ENCODE measurements around the gene AEBP1. TPM values are rescaled to one million over a fixed set of nuclear protein-coding genes. Genes with fewer than 3 reads are reported as not detected.

Gene AEBP1
- total and polyA plus RNA-seq, 8 donors = 5.1 to 49.3 (median 17.5) TPM

- peaks cover 9 to 39% (median 33%) of the 10 kb centered on the region in 3 donors for H3K36me3 ChIP-seq
- peaks cover 0 to 13% (median 9%) of the 10 kb centered on the region in 3 donors for H3K4me1 ChIP-seq
- DNase-seq (no peak), FAIRE-seq (no peak), ATAC-seq (no peak)
- H3K9me3 ChIP-seq = no peaks in the 10 kb centered on the region
- no peaks in the 10 kb centered on the region for H3K27me3 ChIP-seq
- no peak overlapping the region for H3K4me3 ChIP-seq
- TF ChIP-seq CTCF (IDR thresholded peaks at IDR 0.05) = no peak
- no peak overlapping the region for H3K27ac ChIP-seq
- 89 to 92% methylated on average over 8 of the region's 8 CpGs for WGBS, 2 donors
- intact Hi-C loops (cut with DNase I) = no loop called here
Observed at GRCh38 chr7:44061645-44062179, 42.4 kb upstream of the AEBP1 start.

DNA sequence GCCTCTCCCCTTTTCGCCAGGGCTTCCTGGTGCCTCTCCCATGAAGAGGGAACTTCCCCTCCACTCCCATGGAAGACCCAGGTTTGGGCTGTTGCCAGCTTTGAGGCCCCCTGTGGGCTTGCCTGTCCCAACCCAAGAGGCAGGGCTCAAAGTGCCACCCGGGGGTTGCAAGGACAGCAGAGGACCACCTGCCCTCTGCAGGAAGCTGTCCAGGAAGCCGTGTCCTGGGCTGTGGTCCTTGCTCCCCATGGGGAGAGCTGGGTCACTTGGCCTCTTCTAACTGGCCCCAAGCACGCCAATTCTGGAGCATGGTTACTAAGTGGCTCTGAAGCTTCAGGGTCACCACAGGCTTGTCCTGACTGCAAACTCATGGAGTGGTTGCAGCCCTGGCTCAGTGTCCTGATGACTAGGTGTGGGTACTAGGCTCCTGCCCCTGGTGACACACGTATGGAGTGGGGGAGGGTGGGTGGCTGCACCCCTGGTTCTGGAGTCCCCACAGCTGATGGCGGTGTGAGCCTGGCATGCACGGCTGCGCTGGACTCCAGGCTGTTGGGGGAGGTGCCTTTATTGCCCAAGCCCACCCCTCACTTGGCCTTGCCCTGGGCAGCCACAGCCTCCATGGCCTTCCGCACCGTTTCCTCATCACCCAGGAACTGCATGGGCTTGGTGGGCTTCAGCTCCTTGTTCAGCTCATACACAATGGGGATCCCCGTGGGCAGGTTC, 41.8 kb upstream of the AEBP1 start:
- Histone ChIP-seq H3K27ac (no peak overlapping the region), H3K4me1 (peaks cover 0 to 13% (median 9%) of the 10 kb centered on the region in 3 donors), H3K36me3 (peaks cover 3 to 32% (median 30%) of the 10 kb centered on the region in 3 donors), H3K9me3 (no peaks in the 10 kb centered on the region), H3K4me3 (no peak overlapping the region), H3K27me3 (no peaks in the 10 kb centered on the region)
- intact Hi-C loops (cut with DNase I) = no loop called here
- TF ChIP-seq CTCF (IDR thresholded peaks at IDR 0.05) = no peak
- ATAC-seq = no peak
- FAIRE-seq = no peak
- DNase-seq = peak in 2 of 6 donors; percentile 62 to 79
- WGBS, 2 donors = 92 to 93% methylated on average over 11 of the region's 11 CpGs

GRCh38 chr7:44062903-44063295, 41.2 kb upstream of the AEBP1 start:
- Histone ChIP-seq H3K4me1 (peaks cover 0 to 13% (median 9%) of the 10 kb centered on the region in 3 donors), H3K36me3 (peaks cover 0 to 28% (median 24%) of the 10 kb centered on the region in 3 donors), H3K9me3 (no peaks in the 10 kb centered on the region), H3K27me3 (no peaks in the 10 kb centered on the region), H3K4me3 (no peak overlapping the region), H3K27ac (no peak overlapping the region)
- WGBS, 2 donors = 71 to 73% methylated on average over 3 of the region's 3 CpGs
- DNase-seq (no peak), FAIRE-seq (no peak), ATAC-seq (no peak)
- TF ChIP-seq CTCF (IDR thresholded peaks at IDR 0.05) = no peak
- intact Hi-C loops (cut with DNase I) = no loop called here

DNA sequence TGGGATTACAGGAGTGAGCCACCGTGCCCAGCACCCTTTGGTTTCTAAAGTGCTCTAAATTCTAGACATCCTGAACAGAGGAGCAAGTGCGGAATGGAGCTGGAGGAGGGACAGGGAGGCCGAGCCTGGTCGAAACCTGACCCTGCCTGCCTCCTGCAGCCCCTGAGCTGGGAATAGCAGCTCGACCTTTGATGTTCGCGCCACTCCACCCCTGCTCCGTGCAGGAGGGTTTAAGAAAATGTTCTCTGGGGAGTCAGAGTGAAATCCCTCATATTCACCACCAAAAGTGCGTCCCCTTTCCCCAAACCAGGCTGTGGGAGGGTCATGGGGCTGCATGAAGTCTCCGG, 40.6 kb upstream of the AEBP1 start:
- 78 to 80% methylated on average over 10 of the region's 10 CpGs for WGBS, 2 donors
- no peak overlapping the region for H3K27ac ChIP-seq

More for the DNA sequence above, 40.6 kb upstream of the AEBP1 start:
- no peak for FAIRE-seq
- peak in 1 of 6 donors; percentile 45 for DNase-seq
- peaks cover 0 to 13% (median 9%) of the 10 kb centered on the region in 3 donors for H3K4me1 ChIP-seq
- no peaks in the 10 kb centered on the region for H3K27me3 ChIP-seq
- peaks cover 0 to 21% (median 19%) of the 10 kb centered on the region in 3 donors for H3K36me3 ChIP-seq
- intact Hi-C loops (cut with DNase I) = no loop called here
- no peak for ATAC-seq
- H3K9me3 ChIP-seq = no peaks in the 10 kb centered on the region
- no peak for TF ChIP-seq CTCF (IDR thresholded peaks at IDR 0.05)
- no peak overlapping the region for H3K4me3 ChIP-seq

Measured in pancreas (tissue), 10 donors.